Activated T-cell treated with anti-CD3 and anti-CD28 coated beads for 24 hours (primary cell): ENCODE data around the gene MIR17HG.

Source experiments
- DNase-seq: peaks from one replicate; pipeline ENCODE4 v3.0.0-alpha.2; 2020; ENCODE audit warnings: low read depth

The MIR17HG gene

GRCh38 chr13:91368676-91369440 lies 21.4 kb downstream of the MIR17HG start:
- DNase-seq = no peak

GRCh38 chr13:91369441-91369831 lies 21.9 kb downstream of the MIR17HG start:
- DNase-seq = no peak

- DNase-seq = no peak
These were observed 23.0 kb downstream of the MIR17HG start for GRCh38 chr13:91370501-91370900.

- DNase-seq = no peak
These were observed 25.4 kb downstream of the MIR17HG start for GRCh38 chr13:91372911-91373310.

GRCh38 chr13:91375116-91375729 lies 27.7 kb downstream of the MIR17HG start:
- no peak for DNase-seq

- no peak for DNase-seq
These were observed 33.9 kb downstream of the MIR17HG start for GRCh38 chr13:91381371-91381770.

GRCh38 chr13:91383836-91384235 lies 36.3 kb downstream of the MIR17HG start:
- DNase-seq = no peak

GRCh38 chr13:91384896-91385295 lies 37.4 kb downstream of the MIR17HG start:
- DNase-seq = no peak

- DNase-seq = no peak
These were observed 41.7 kb downstream of the MIR17HG start for GRCh38 chr13:91389186-91389585.

- no peak for DNase-seq
These were observed 50.1 kb downstream of the MIR17HG start for GRCh38 chr13:91397595-91397994.

GRCh38 chr13:91398413-91399188 lies 51.1 kb downstream of the MIR17HG start, which contains the start of gene GPC5:
GPC5 (plus strand) TSS chr13:91398621.
- peak; percentile 78 for DNase-seq

GRCh38 chr13:91399189-91400062 lies 51.9 kb downstream of the MIR17HG start:
- DNase-seq = no peak

- no peak for DNase-seq
These were observed 52.5 kb downstream of the MIR17HG start for GRCh38 chr13:91400063-91400399.

GRCh38 chr13:91400671-91401070 lies 53.2 kb downstream of the MIR17HG start:
- DNase-seq = no peak

- DNase-seq = no peak
These were observed 54.4 kb downstream of the MIR17HG start for GRCh38 chr13:91401920-91402319.
